ENCODE data around the gene BARHL1.

Gene BARHL1

GRCh38 chr9:132575811-132576210, 6.6 kb upstream of the BARHL1 start:
- Histone ChIP-seq H3K27me3 (ENCODE audit: low read length) (no peaks in the 10 kb centered on the region), H3K9me3 (ENCODE audit: insufficient read depth, low read length) (no peaks in the 10 kb centered on the region), H3K27ac (ENCODE audit: low read depth, low read length) (no peak overlapping the region), H4K20me1 (ENCODE audit: low read depth, low read length) (no peaks in the 10 kb centered on the region), H3K36me3 (ENCODE audit: low read length) (no peaks in the 10 kb centered on the region), H3K9me2 (replicated peaks; ENCODE audit: insufficient read depth, low read length) (no peaks in the 10 kb centered on the region), H2AFZ (ENCODE audit: low read depth, low read length, severe bottlenecking) (no peak overlapping the region), H3K4me3 (ENCODE audit: insufficient read depth, low read length, poor library complexity, severe bottlenecking) (no peak overlapping the region), H3K9ac (ENCODE audit: low read length) (no peak overlapping the region), H3K79me2 (ENCODE audit: insufficient read depth, low read length) (no peaks in the 10 kb centered on the region), H3K4me2 (ENCODE audit: low read depth, low read length, poor library complexity, severe bottlenecking) (no peak overlapping the region), H3F3A (ENCODE audit: insufficient read depth) (no peaks in the 10 kb centered on the region)
- TF ChIP-seq, protein P1, sequence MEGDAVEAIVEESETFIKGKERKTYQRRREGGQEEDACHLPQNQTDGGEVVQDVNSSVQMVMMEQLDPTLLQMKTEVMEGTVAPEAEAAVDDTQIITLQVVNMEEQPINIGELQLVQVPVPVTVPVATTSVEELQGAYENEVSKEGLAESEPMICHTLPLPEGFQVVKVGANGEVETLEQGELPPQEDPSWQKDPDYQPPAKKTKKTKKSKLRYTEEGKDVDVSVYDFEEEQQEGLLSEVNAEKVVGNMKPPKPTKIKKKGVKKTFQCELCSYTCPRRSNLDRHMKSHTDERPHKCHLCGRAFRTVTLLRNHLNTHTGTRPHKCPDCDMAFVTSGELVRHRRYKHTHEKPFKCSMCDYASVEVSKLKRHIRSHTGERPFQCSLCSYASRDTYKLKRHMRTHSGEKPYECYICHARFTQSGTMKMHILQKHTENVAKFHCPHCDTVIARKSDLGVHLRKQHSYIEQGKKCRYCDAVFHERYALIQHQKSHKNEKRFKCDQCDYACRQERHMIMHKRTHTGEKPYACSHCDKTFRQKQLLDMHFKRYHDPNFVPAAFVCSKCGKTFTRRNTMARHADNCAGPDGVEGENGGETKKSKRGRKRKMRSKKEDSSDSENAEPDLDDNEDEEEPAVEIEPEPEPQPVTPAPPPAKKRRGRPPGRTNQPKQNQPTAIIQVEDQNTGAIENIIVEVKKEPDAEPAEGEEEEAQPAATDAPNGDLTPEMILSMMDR (IDR thresholded peaks at IDR 0.05; ENCODE audit: insufficient read depth, low read length, poor library complexity, severe bottlenecking), result no peak
- TF ChIP-seq EZH2phosphoT487 (conservative IDR thresholded peaks at IDR 0.05; ENCODE audit: low read length), result no peak

DNA sequence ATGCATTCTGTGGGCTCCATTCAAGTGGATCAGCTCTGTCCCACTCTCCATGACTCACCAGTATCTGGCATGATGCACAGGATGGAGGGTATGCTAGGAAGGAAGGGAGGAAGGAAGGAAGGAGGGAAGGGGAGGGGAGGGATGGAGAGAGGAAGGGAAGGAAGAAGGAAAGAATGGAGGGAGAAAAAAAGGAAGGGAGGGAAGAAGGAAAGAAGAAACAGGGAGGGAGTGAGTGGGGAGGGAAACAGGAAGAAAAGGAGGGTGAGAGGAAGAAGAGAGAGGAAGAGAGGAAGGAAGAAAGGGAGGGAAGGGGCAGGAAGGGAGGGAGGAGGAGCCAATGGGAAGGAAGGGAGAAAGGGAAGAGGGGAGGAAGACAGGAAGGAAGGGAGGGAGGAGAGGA, 5.3 kb upstream of the BARHL1 start:
- no peak overlapping the region for H3K4me3 ChIP-seq (ENCODE audit: insufficient read depth, low read length, poor library complexity, severe bottlenecking)
- no peak overlapping the region for H3K9ac ChIP-seq (ENCODE audit: low read length)
- no peaks in the 10 kb centered on the region for H3K36me3 ChIP-seq (ENCODE audit: low read length)
- no peaks in the 10 kb centered on the region for H3K9me2 ChIP-seq (replicated peaks; ENCODE audit: insufficient read depth, low read length)
- H3K27ac ChIP-seq (ENCODE audit: low read depth, low read length), result no peak overlapping the region
- H3K79me2 ChIP-seq (ENCODE audit: insufficient read depth, low read length), result no peaks in the 10 kb centered on the region
- H3F3A ChIP-seq (ENCODE audit: insufficient read depth), result no peaks in the 10 kb centered on the region
- H2AFZ ChIP-seq (ENCODE audit: low read depth, low read length, severe bottlenecking), result no peak overlapping the region
- H3K27me3 ChIP-seq (ENCODE audit: low read length), result no peaks in the 10 kb centered on the region
- TF ChIP-seq, protein P1 (IDR thresholded peaks at IDR 0.05; ENCODE audit: insufficient read depth, low read length, poor library complexity, severe bottlenecking), result no peak
- TF ChIP-seq EZH2phosphoT487 (conservative IDR thresholded peaks at IDR 0.05; ENCODE audit: low read length), result no peak
- no peaks in the 10 kb centered on the region for H3K9me3 ChIP-seq (ENCODE audit: insufficient read depth, low read length)
- no peaks in the 10 kb centered on the region for H4K20me1 ChIP-seq (ENCODE audit: low read depth, low read length)
- H3K4me2 ChIP-seq (ENCODE audit: low read depth, low read length, poor library complexity, severe bottlenecking), result no peak overlapping the region

GRCh38 chr9:132578367-132578932, 4.0 kb upstream of the BARHL1 start:
- H3K27ac ChIP-seq (ENCODE audit: low read depth, low read length), result no peak overlapping the region
- H3K9me3 ChIP-seq (ENCODE audit: insufficient read depth, low read length), result no peaks in the 10 kb centered on the region
- no peaks in the 10 kb centered on the region for H3K36me3 ChIP-seq (ENCODE audit: low read length)
- H3K27me3 ChIP-seq (ENCODE audit: low read length), result no peaks in the 10 kb centered on the region
- H2AFZ ChIP-seq (ENCODE audit: low read depth, low read length, severe bottlenecking), result no peak overlapping the region
- TF ChIP-seq EZH2phosphoT487 (conservative IDR thresholded peaks at IDR 0.05; ENCODE audit: low read length), result no peak
- TF ChIP-seq, protein P1 (IDR thresholded peaks at IDR 0.05; ENCODE audit: insufficient read depth, low read length, poor library complexity, severe bottlenecking), result no peak
- H3K9ac ChIP-seq (ENCODE audit: low read length), result no peak overlapping the region
- H3F3A ChIP-seq (ENCODE audit: insufficient read depth), result no peaks in the 10 kb centered on the region
- H4K20me1 ChIP-seq (ENCODE audit: low read depth, low read length), result no peaks in the 10 kb centered on the region
- H3K9me2 ChIP-seq (replicated peaks; ENCODE audit: insufficient read depth, low read length), result no peaks in the 10 kb centered on the region
- H3K4me3 ChIP-seq (ENCODE audit: insufficient read depth, low read length, poor library complexity, severe bottlenecking), result no peak overlapping the region
- H3K79me2 ChIP-seq (ENCODE audit: insufficient read depth, low read length), result no peaks in the 10 kb centered on the region
- H3K4me2 ChIP-seq (ENCODE audit: low read depth, low read length, poor library complexity, severe bottlenecking), result no peak overlapping the region

Measured in SU-DHL-6 (cell line).